Spleen (tissue), 11 donors: ENCODE measurements around the gene LRP1B. TPM values are rescaled to one million over a fixed set of nuclear protein-coding genes. Genes with fewer than 3 reads are reported as not detected.

Experiments used
- DNase-seq: peaks from one replicate; pipeline ENCODE4 v3.0.0-alpha.2; 2020
- H3K27ac ChIP-seq, 8 donors: fragments of 200-600 bp; sonication (generic) in 7 of 8; 1 replicate in 4 of 8; 2 replicates in 4 of 8; pipeline versions ENCODE4 v1.5.0 to v1.8.0; 2016 to 2021; ENCODE audit warnings: inconsistent platforms in 4 of 8, mild to moderate bottlenecking in 4 of 8, moderate library complexity in 1 of 8
- H3K27me3 ChIP-seq, 7 donors: fragments of 200-600 bp; sonication (generic) in 6 of 7; replicated peaks in 1 of 7; 1 replicate in 4 of 7; 2 replicates in 3 of 7; pipeline versions ENCODE4 v1.5.0 to v1.8.0; 2016 to 2021; ENCODE audit warnings: inconsistent platforms in 3 of 7, mild to moderate bottlenecking in 1 of 7
- H3K36me3 ChIP-seq, 6 donors: fragments of 200-600 bp; sonication (generic) in 5 of 6; 1 replicate in 4 of 6; 2 replicates in 2 of 6; pipeline versions ENCODE4 v1.5.0 to v1.8.0; 2016 to 2021; ENCODE audit warnings: inconsistent platforms in 2 of 6
- H3K4me1 ChIP-seq, 6 donors: fragments of 200-600 bp; sonication (generic) in 5 of 6; 1 replicate in 3 of 6; 2 replicates in 3 of 6; pipeline versions ENCODE4 v1.5.0 to v1.8.0; 2016 to 2021; ENCODE audit warnings: inconsistent platforms in 3 of 6
- H3K4me3 ChIP-seq, 8 donors: fragments of 200-600 bp; sonication (generic) in 7 of 8; 1 replicate in 4 of 8; 2 replicates in 4 of 8; pipeline versions ENCODE4 v1.5.0 to v1.8.0; 2016 to 2021; ENCODE audit warnings: inconsistent platforms in 4 of 8, mild to moderate bottlenecking in 4 of 8, moderate library complexity in 2 of 8
- H3K9me3 ChIP-seq, 8 donors: fragments of 200-600 bp; sonication (generic) in 7 of 8; 1 replicate in 4 of 8; 2 replicates in 4 of 8; pipeline versions ENCODE4 v1.5.0 to v1.8.0; 2016 to 2021; ENCODE audit warnings: inconsistent platforms in 4 of 8
- CTCF ChIP-seq, 11 experiments: fragments of 200-600 bp in 7 of 11; fragments of 450-650 bp in 4 of 11; sonication (generic) in 4 of 11; IDR thresholded peaks in 8 of 11; conservative IDR thresholded peaks in 3 of 11; 1 replicate in 7 of 11; 2 replicates in 4 of 11; pipeline versions ENCODE4 v1.4.0 to v1.8.0; 2016 to 2021; ENCODE audit warnings: antibody characterized with exemption in 11 of 11, inconsistent platforms in 4 of 11, mild to moderate bottlenecking in 1 of 11
- POLR2A ChIP-seq, 3 donors: fragments of 450-650 bp; IDR thresholded peaks; one replicate each; pipeline ENCODE4 v1.5.1; 2017; ENCODE audit warnings: antibody characterized with exemption in 3 of 3, mild to moderate bottlenecking in 1 of 3
- POLR2AphosphoS5 ChIP-seq, 3 donors: sonication (generic); formaldehyde crosslinking; IDR thresholded peaks; one replicate each; pipeline ENCODE4 v1.5.1; 2017; ENCODE audit warnings: antibody characterized with exemption in 3 of 3
- WGBS, 5 donors: extraction: QIAGEN DNeasy Blood & Tissue Kit in 3 of 5; methylation state at CpG; one replicate each; pipeline versions ENCODE4 v1.1.5 to v1.1.7; 2013 to 2018; 5-methylcytosine and 5-hydroxymethylcytosine counted together
- intact Hi-C: fragments of 100-400 bp; cut with DNase I; formaldehyde crosslinking; loops from one replicate; pipeline ENCODE4 v1.15.0; 2023; ENCODE audit warnings: low total_unique reads
- polyA plus RNA-seq, 3 donors: library from polyadenylated mRNA; stranded (reverse); fragments of 200-250 nt; gene quantifications; one replicate each; pipeline ENCODE4 v1.2.1, GENCODE V29; 2013
- total RNA-seq, 7 donors: library from RNA; depleted of rRNA in 3 of 7; stranded (reverse); fragments of >200 nt in 3 of 7; fragmentation: NEBNext Ultra II Directional in 4 of 7; extraction: Animal tissue kit (Norgen Biotek cat#: 25700) in 4 of 7; gene quantifications; one replicate each; pipeline versions ENCODE4 v1.1.0 to v1.2.1, GENCODE V29; 2016 to 2021
- donor health status: healthy with polysubstance abuse.
- donor health status: DM: no; HTN: no; CAD: no; lungs with moderate emphysema.
- donor health status: DM: no; HTN: no; CAD: no.
- donor health status: Bipolar disorder and iron deficiency.
- donor health status: healthy.
- donor health status: DM: no; HTN: no; CAD: no.
- donor health status: DM: yes; HTN: yes; CAD: no.

LRP1B gene
- total and polyA plus RNA-seq, 10 donors: 0.02 to 0.85 (median 0.08) TPM; not detected in 2

- Histone ChIP-seq H3K27me3 (no peaks in the 10 kb centered on the region), H3K9me3 (no peaks in the 10 kb centered on the region), H3K4me3 (no peak overlapping the region), H3K27ac (no peak overlapping the region), H3K4me1 (no peaks in the 10 kb centered on the region), H3K36me3 (no peaks in the 10 kb centered on the region)
- intact Hi-C loops: no loop called here
- TF ChIP-seq CTCF (IDR thresholded peaks at IDR 0.05 in 8 of 11, conservative IDR thresholded peaks at IDR 0.05 in 3 of 11) (no peak), POLR2A (IDR thresholded peaks at IDR 0.05) (no peak), POLR2AphosphoS5 (IDR thresholded peaks at IDR 0.05) (no peak)
- DNase-seq: no peak
- WGBS, 5 donors: 87 to 93% (median 92%) methylated on average over 3 of the region's 3 CpGs
Observed at GRCh38 chr2:142056784-142057183, 74.0 kb downstream of the LRP1B start.

- Histone ChIP-seq H3K4me3 (no peak overlapping the region), H3K27ac (no peak overlapping the region), H3K36me3 (no peaks in the 10 kb centered on the region), H3K9me3 (no peaks in the 10 kb centered on the region), H3K27me3 (no peaks in the 10 kb centered on the region), H3K4me1 (no peaks in the 10 kb centered on the region)
- intact Hi-C loops: no loop called here
- TF ChIP-seq CTCF (IDR thresholded peaks at IDR 0.05 in 8 of 11, conservative IDR thresholded peaks at IDR 0.05 in 3 of 11) (no peak), POLR2A (IDR thresholded peaks at IDR 0.05) (no peak), POLR2AphosphoS5 (IDR thresholded peaks at IDR 0.05) (no peak)
- WGBS, 5 donors: 56 to 66% (median 65%) methylated on average over 5 of the region's 5 CpGs
- DNase-seq: no peak
Observed at GRCh38 chr2:142052220-142052863, 78.5 kb downstream of the LRP1B start.

DNA sequence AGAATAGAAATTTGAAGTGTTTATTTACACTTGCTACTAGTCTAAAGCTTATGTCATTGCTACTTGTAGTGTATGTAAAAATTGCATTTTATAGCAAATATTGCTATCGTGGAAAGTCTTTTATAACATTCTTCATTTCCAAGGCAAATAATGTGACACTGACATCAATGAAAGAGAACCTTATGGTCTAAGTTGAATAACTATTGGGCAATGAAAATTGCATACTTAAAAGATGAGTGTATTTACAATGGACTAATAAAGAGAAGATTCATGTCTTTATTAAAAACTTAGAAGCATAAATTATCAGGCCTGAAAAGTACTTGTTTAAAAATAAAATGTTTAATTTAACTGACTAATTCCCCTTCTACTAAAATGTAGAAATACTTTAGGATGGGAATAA lies 82.2 kb downstream of the LRP1B start:
- H3K27ac ChIP-seq: no peak overlapping the region
- no peaks in the 10 kb centered on the region for H3K4me1 ChIP-seq
- no peak for TF ChIP-seq POLR2AphosphoS5 (IDR thresholded peaks at IDR 0.05)
- TF ChIP-seq POLR2A (IDR thresholded peaks at IDR 0.05): no peak
- TF ChIP-seq CTCF (IDR thresholded peaks at IDR 0.05 in 8 of 11, conservative IDR thresholded peaks at IDR 0.05 in 3 of 11): no peak
- DNase-seq: no peak
- H3K4me3 ChIP-seq: no peak overlapping the region
- intact Hi-C loops: no loop called here
- H3K9me3 ChIP-seq: no peaks in the 10 kb centered on the region
- no peaks in the 10 kb centered on the region for H3K36me3 ChIP-seq
- 61 to 88% (median 69%) methylated on average over 1 of the region's 1 CpG for WGBS, 5 donors
- H3K27me3 ChIP-seq: no peaks in the 10 kb centered on the region

- H3K9me3 ChIP-seq: no peaks in the 10 kb centered on the region
- H3K4me3 ChIP-seq: no peak overlapping the region
- H3K27me3 ChIP-seq: no peaks in the 10 kb centered on the region
- no peak overlapping the region for H3K27ac ChIP-seq
- intact Hi-C loops: no loop called here
- TF ChIP-seq POLR2A (IDR thresholded peaks at IDR 0.05) (no peak), CTCF (IDR thresholded peaks at IDR 0.05 in 8 of 11, conservative IDR thresholded peaks at IDR 0.05 in 3 of 11) (no peak), POLR2AphosphoS5 (IDR thresholded peaks at IDR 0.05) (no peak)
- no peak for DNase-seq
- no peaks in the 10 kb centered on the region for H3K36me3 ChIP-seq
- WGBS, 5 donors: 86 to 96% (median 88%) methylated on average over 4 of the region's 4 CpGs
- no peaks in the 10 kb centered on the region for H3K4me1 ChIP-seq
Observed at GRCh38 chr2:142045641-142046040, 85.2 kb downstream of the LRP1B start.
